ENCODE results near the gene ATP8A2. TPM values are rescaled to one million over a fixed set of nuclear protein-coding genes. Genes with fewer than 3 reads are reported as not detected.

ATP8A2 gene
- total RNA-seq, 1 donor from 2014 or later, result 0.27 TPM

GRCh38 chr13:25598421-25598820, 226.6 kb downstream of the ATP8A2 start:
- no peaks in the 10 kb centered on the region for H3K4me1 ChIP-seq
- DNase-seq, result no peak
- no peak overlapping the region for H3K27ac ChIP-seq (replicated peaks)
- H3K9me3 ChIP-seq (replicated peaks), result peaks cover 7% of the 10 kb centered on the region
- peaks cover 26% of the 10 kb centered on the region for H3K27me3 ChIP-seq (ENCODE audit: low read depth)
- H3K4me3 ChIP-seq, result no peak overlapping the region
- no peaks in the 10 kb centered on the region for H3K36me3 ChIP-seq
- TF ChIP-seq CTCF (IDR thresholded peaks at IDR 0.05; ENCODE audit: borderline replicate concordance), result no peak
- intact Hi-C loops (cut with micrococcal nuclease), result no loop called here

GRCh38 chr13:25602176-25602575, 230.4 kb downstream of the ATP8A2 start:
- no peak overlapping the region for H3K27ac ChIP-seq (replicated peaks)
- DNase-seq, result no peak
- peaks cover 44% of the 10 kb centered on the region for H3K27me3 ChIP-seq (ENCODE audit: low read depth)
- no peaks in the 10 kb centered on the region for H3K36me3 ChIP-seq
- intact Hi-C loops (cut with micrococcal nuclease), result no loop called here
- no peak for TF ChIP-seq CTCF (IDR thresholded peaks at IDR 0.05; ENCODE audit: borderline replicate concordance)
- no peak overlapping the region for H3K4me3 ChIP-seq
- H3K9me3 ChIP-seq (replicated peaks), result no peaks in the 10 kb centered on the region
- no peaks in the 10 kb centered on the region for H3K4me1 ChIP-seq

DNA sequence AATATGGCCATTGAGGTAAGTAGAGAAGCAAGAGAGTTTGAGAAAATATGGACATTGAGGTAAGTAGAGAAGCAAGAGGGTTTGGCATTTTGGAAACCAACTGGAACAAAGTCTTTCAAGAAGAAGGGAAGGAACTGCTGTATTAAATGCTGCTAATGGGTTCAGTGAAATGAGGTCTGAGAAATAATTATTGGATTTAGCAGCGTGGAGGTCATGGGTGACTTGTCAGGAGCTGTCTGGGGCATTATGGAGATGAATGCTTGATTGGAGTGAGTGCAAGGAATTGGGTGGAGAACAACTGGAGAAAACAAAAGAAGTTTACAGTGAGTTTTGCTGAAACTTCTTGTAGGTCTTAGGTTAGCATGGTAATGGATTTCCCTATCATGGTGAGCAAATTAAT, 232.3 kb downstream of the ATP8A2 start:
- H3K27me3 ChIP-seq (ENCODE audit: low read depth), result peaks cover 44% of the 10 kb centered on the region
- no peaks in the 10 kb centered on the region for H3K36me3 ChIP-seq
- H3K4me3 ChIP-seq, result no peak overlapping the region
- intact Hi-C loops (cut with micrococcal nuclease), result no loop called here
- no peak for DNase-seq
- no peak overlapping the region for H3K27ac ChIP-seq (replicated peaks)
- no peaks in the 10 kb centered on the region for H3K4me1 ChIP-seq
- TF ChIP-seq CTCF (IDR thresholded peaks at IDR 0.05; ENCODE audit: borderline replicate concordance), result no peak
- no peaks in the 10 kb centered on the region for H3K9me3 ChIP-seq (replicated peaks)

- intact Hi-C loops (cut with micrococcal nuclease), result no loop called here
- H3K9me3 ChIP-seq (replicated peaks), result peaks cover 16% of the 10 kb centered on the region
- TF ChIP-seq CTCF (IDR thresholded peaks at IDR 0.05; ENCODE audit: borderline replicate concordance), result no peak
- H3K36me3 ChIP-seq, result no peaks in the 10 kb centered on the region
- H3K4me3 ChIP-seq, result no peak overlapping the region
- no peak overlapping the region for H3K27ac ChIP-seq (replicated peaks)
- H3K4me1 ChIP-seq, result no peaks in the 10 kb centered on the region
- no peak for DNase-seq
- H3K27me3 ChIP-seq (ENCODE audit: low read depth), result peaks cover 33% of the 10 kb centered on the region
Measured at GRCh38 chr13:25607096-25607495, 235.3 kb downstream of the ATP8A2 start.

DNA sequence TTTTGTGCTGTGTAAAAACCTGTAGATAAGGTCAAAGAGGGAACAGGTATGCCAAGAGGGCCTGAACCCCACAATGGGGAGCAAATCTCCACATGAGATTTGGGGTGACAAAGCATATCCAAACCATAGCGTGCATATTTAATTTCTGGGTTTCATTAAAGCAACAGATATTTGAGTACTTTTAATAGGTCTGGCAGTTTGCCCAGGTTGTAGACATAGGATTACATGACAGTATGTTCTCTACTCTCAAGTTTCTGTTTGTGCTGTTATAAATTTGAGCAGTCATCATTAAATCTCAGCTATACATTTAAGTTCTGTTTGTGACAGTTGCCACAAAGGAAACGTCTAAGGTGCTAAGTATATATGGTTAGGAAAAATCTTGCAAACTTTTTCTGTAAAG, 236.4 kb downstream of the ATP8A2 start:
- no peak for DNase-seq
- no peaks in the 10 kb centered on the region for H3K4me1 ChIP-seq
- H3K27ac ChIP-seq (replicated peaks), result no peak overlapping the region
- peaks cover 22% of the 10 kb centered on the region for H3K27me3 ChIP-seq (ENCODE audit: low read depth)
- intact Hi-C loops (cut with micrococcal nuclease), result no loop called here
- H3K9me3 ChIP-seq (replicated peaks), result peaks cover 16% of the 10 kb centered on the region
- H3K36me3 ChIP-seq, result no peaks in the 10 kb centered on the region
- H3K4me3 ChIP-seq, result no peak overlapping the region
- TF ChIP-seq CTCF (IDR thresholded peaks at IDR 0.05; ENCODE audit: borderline replicate concordance), result no peak

DNA sequence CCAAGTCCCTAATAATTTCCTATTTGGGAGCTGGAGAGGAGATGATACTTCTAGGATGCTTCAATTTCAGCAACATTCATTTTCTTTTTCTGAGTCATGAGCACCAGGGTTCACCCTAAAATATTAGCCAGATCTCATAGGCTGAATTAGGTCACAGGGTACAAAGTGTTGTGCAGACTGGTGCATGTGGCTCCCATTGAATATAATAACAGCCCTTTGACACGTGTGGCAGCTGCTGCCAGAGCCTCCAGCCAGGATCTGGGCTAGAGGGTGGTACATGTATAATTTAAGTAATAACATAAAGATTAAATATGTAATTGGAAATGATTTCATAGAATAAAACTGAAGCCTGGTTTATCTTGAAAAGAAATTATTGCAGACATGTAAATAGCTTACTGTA, 244.9 kb downstream of the ATP8A2 start:
- Histone ChIP-seq H3K36me3 (no peaks in the 10 kb centered on the region), H3K9me3 (replicated peaks) (no peaks in the 10 kb centered on the region), H3K4me1 (no peaks in the 10 kb centered on the region), H3K27ac (replicated peaks) (no peak overlapping the region), H3K27me3 (ENCODE audit: low read depth) (peaks cover 30% of the 10 kb centered on the region), H3K4me3 (no peak overlapping the region)
- TF ChIP-seq CTCF (IDR thresholded peaks at IDR 0.05; ENCODE audit: borderline replicate concordance), result no peak
- intact Hi-C loops (cut with micrococcal nuclease), result no loop called here
- DNase-seq, result no peak

Measured in left ventricle myocardium inferior (tissue), 1 donor.